Parathyroid adenoma (tissue), 2 donors: ENCODE data around the gene CLDN7.

ENCODE experiments used
- H2AFZ ChIP-seq: fragments of 300-600 bp; sonication (generic); one replicate; pipeline ENCODE4 v1.7.0; 2017; ENCODE audit warnings: antibody characterized with exemption, mild to moderate bottlenecking
- H3K27ac ChIP-seq: fragments of 300-600 bp; sonication (generic); one replicate; pipeline ENCODE4 v1.7.0; 2017
- H3K27me3 ChIP-seq: fragments of 300-600 bp; sonication (generic); one replicate; pipeline ENCODE4 v1.7.0; 2017; ENCODE audit warnings: low read length; ENCODE audit not compliant: control insufficient read depth, insufficient read depth
- H3K36me3 ChIP-seq: fragments of 300-600 bp; sonication (generic); one replicate; pipeline ENCODE4 v1.7.0; 2017; ENCODE audit warnings: low read length; ENCODE audit not compliant: control insufficient read depth, insufficient read depth
- H3K4me1 ChIP-seq: fragments of 300-600 bp; sonication (generic); one replicate; pipeline ENCODE4 v1.7.0; 2017; ENCODE audit warnings: control low read depth
- H3K4me2 ChIP-seq: fragments of 300-600 bp; sonication (generic); one replicate; pipeline ENCODE4 v1.7.0; 2017; ENCODE audit warnings: low read length
- H3K4me3 ChIP-seq: fragments of 300-600 bp; sonication (generic); one replicate; pipeline ENCODE4 v1.7.0; 2017; ENCODE audit warnings: low read depth, low read length
- H3K79me2 ChIP-seq: fragments of 300-600 bp; sonication (generic); one replicate; pipeline ENCODE4 v1.7.0; 2017; ENCODE audit warnings: control low read depth
- H3K9ac ChIP-seq: fragments of 300-600 bp; sonication (generic); one replicate; pipeline ENCODE4 v1.7.0; 2017; ENCODE audit warnings: mild to moderate bottlenecking
- H3K9me3 ChIP-seq: fragments of 300-600 bp; sonication (generic); one replicate; pipeline ENCODE4 v1.7.0; 2017; ENCODE audit warnings: low read length; ENCODE audit not compliant: control insufficient read depth
- CTCF ChIP-seq: fragments of 300-600 bp; sonication (generic); IDR thresholded peaks from one replicate; pipeline ENCODE4 v1.7.0; 2017; ENCODE audit warnings: antibody characterized with exemption, mild to moderate bottlenecking
- donor health status: primary hyperparathyroidism.

The CLDN7 gene

GRCh38 chr17:7289256-7290032, 27.2 kb upstream of the CLDN7 start:
- Histone ChIP-seq H3K9me3 (no peaks in the 10 kb centered on the region), H3K4me3 (no peak overlapping the region), H3K36me3 (no peaks in the 10 kb centered on the region), H3K27me3 (no peaks in the 10 kb centered on the region), H3K27ac (no peak overlapping the region), H3K9ac (no peak overlapping the region), H3K4me1 (no peaks in the 10 kb centered on the region), H3K79me2 (no peaks in the 10 kb centered on the region), H3K4me2 (no peak overlapping the region), H2AFZ (no peak overlapping the region)
- no peak for TF ChIP-seq CTCF

DNA sequence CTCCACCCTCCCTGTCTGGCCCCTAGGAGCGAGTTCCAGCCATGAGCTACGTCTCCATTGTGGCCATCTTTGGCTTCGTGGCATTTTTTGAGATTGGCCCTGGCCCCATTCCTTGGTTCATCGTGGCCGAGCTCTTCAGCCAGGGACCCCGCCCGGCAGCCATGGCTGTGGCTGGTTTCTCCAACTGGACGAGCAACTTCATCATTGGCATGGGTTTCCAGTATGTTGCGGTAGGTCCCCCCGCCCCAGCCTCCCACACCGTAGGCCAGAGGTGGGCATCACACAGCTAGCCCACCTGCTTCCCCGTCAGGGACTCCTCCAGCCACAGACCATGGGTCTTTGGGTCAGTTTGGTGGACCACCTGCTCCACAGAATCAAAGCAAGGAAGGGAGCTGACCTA, 23.4 kb upstream of the CLDN7 start:
- no peaks in the 10 kb centered on the region for H3K36me3 ChIP-seq
- no peaks in the 10 kb centered on the region for H3K9me3 ChIP-seq
- H3K27me3 ChIP-seq, result no peaks in the 10 kb centered on the region
- H3K4me3 ChIP-seq, result no peak overlapping the region
- H3K27ac ChIP-seq, result no peak overlapping the region
- H3K4me2 ChIP-seq, result no peak overlapping the region
- H3K79me2 ChIP-seq, result no peaks in the 10 kb centered on the region
- H3K4me1 ChIP-seq, result peaks cover 5% of the 10 kb centered on the region
- no peak overlapping the region for H3K9ac ChIP-seq
- H2AFZ ChIP-seq, result no peak overlapping the region
- no peak for TF ChIP-seq CTCF

DNA sequence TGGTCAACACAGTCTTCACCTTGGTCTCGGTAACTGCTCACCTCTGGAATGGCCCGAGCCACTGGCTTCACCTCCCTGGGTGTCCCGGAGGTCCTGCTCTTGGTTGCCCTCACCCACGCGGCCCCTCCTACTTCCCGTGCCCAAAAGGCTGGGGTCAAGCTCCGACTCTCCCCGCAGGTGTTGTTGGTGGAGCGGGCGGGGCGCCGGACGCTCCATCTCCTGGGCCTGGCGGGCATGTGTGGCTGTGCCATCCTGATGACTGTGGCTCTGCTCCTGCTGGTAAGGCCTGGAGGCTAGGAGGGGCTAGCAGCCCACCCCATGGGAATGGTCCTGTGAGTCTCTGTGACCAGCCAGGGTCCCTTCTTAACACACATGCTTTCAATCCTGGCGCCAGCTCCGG, 22.6 kb upstream of the CLDN7 start:
- Histone ChIP-seq H3K79me2 (no peaks in the 10 kb centered on the region), H3K9ac (no peak overlapping the region), H3K27me3 (no peaks in the 10 kb centered on the region), H3K4me1 (peaks cover 12% of the 10 kb centered on the region), H3K4me3 (no peak overlapping the region), H2AFZ (no peak overlapping the region), H3K9me3 (no peaks in the 10 kb centered on the region), H3K36me3 (no peaks in the 10 kb centered on the region), H3K4me2 (no peak overlapping the region), H3K27ac (no peak overlapping the region)
- TF ChIP-seq CTCF, result no peak

DNA sequence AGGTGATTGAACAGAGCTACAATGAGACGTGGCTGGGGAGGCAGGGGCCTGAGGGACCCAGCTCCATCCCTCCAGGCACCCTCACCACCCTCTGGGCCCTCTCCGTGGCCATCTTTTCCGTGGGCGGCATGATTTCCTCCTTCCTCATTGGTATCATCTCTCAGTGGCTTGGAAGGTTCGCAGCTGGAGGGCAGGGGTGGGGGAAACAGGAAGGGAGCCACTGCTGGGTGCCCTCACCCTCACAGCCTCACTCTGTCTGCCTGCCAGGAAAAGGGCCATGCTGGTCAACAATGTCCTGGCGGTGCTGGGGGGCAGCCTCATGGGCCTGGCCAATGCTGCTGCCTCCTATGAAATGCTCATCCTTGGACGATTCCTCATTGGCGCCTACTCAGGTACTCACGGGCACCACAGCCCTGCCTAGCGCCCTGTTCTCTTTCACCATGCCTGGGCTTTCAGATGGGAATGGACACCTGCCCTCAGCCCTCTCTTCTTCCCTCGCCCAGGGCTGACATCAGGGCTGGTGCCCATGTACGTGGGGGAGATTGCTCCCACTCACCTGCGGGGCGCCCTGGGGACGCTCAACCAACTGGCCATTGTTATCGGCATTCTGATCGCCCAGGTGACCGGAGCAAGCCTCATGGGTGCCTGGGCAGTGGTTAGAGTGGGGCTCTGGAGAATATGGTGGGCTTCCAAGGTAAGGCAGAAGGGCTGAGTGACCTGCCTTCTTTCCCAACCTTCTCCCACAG, 21.4 kb upstream of the CLDN7 start:
- Histone ChIP-seq H3K79me2 (no peaks in the 10 kb centered on the region), H3K4me3 (no peak overlapping the region), H3K9ac (no peak overlapping the region), H3K9me3 (no peaks in the 10 kb centered on the region), H2AFZ (no peak overlapping the region), H3K27ac (no peak overlapping the region), H3K4me1 (peaks cover 12% of the 10 kb centered on the region), H3K36me3 (no peaks in the 10 kb centered on the region), H3K4me2 (no peak overlapping the region), H3K27me3 (no peaks in the 10 kb centered on the region)
- no peak for TF ChIP-seq CTCF
